Smooth muscle cell of the pulmonary artery (primary cell): ENCODE data around the gene FAM50B. TPM values are rescaled to one million over a fixed set of nuclear protein-coding genes. Genes with fewer than 3 reads are reported as not detected.

Experiments used
- total RNA-seq: library from RNA; depleted of rRNA; stranded (reverse); fragments of >200 nt; gene quantifications from 2 replicates; pipeline ENCODE4 v1.2.3, GENCODE V29; 2014

FAM50B gene
- 11.1 and 11.7 TPM in 2 replicates for total RNA-seq

GRCh38 chr6:3848925-3849605 lies at the start of gene FAM50B:
FAM50B (plus strand) TSS chr6:3849373; CDS start chr6:3849812, 439 bp downstream.

Other genes starting within 250 kb of the FAM50B start
- 44.0 and 61.8 TPM in 2 replicates for gene PXDC1, start 97.7 kb upstream of the FAM50B start, total RNA-seq
- not detected in 2 replicates for gene FAM217A, start 229.8 kb downstream of the FAM50B start, total RNA-seq